Measurements from ENCODE around the gene HMG20A. TPM values are rescaled to one million over a fixed set of nuclear protein-coding genes. Genes with fewer than 3 reads are reported as not detected.

HMG20A gene
- total RNA-seq, 1 donor from 2014 or later, result 27.0 TPM

Other genes starting within 250 kb of the HMG20A start
- gene PEAK1, start 784 bp upstream of the HMG20A start, total RNA-seq, result 61.9 and 71.8 TPM in 2 replicates
- under 0.01 and 0.22 TPM in 2 replicates for gene LINGO1, start 212.0 kb downstream of the HMG20A start, total RNA-seq

All from lung microvascular endothelial cell (primary cell).